NCI-H2227 (cell line): ENCODE results near the gene CCDC116.
"Not testable (repeated sequence)": the region's sequence is repeated elsewhere in the genome, so short reads cannot be mapped to it uniquely, and the experiment has no call there.

Experiments
- DNase-seq: peaks from one replicate; lab custom pipeline; 2025; ENCODE audit not compliant: unreplicated experiment; lab: John Stamatoyannopoulos, UW

Gene CCDC116

DNA sequence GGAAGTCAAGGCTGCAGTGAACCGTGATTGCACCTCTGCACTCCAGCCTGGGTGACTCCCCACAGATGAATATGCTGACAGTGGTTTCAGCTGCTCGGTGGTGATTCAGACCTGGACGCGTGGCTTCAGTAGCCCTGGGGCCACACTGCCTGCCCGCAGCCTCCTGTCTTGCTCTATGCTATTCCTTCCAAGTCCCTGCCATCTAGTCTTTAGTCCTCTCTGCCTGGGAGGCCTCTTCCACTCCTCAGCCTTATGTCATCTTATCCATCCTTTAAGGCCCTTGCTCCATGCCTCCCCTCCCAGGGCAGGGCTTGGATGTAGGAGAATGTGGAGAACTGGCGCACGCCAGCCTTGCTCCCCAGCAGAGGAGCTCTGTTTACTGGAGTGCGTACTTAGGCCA lies 25.8 kb upstream of the CCDC116 start:
- no peak for DNase-seq

DNA sequence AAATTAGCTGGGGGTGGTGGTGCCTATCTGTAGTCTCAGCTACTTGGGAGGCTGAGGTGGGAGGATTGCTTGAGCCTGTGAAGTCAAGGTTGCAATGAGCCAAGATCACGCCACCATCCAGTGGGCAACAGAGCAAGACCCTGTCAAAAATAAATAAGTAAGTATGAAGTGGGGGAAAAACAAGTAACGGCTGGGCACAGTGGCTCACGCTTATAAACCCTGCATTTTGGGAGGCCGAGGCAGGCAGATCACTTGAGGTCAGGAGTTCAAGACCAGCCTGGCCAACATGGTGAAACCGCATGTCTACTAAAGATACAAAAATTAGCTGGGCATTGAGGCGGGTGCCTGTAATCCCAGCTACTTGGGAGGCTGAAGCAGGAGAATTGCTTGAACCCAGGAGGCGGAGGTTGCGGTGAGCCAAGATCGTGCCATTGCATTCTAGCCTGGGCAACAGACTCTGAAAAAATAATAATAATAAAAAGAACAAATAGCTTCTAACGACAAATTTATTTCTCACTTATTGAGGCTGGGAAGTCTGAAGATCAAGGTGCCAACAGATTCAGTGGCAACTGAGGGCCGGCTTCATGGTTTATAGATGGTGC lies 22.9 kb upstream of the CCDC116 start:
- not testable (repeated sequence) for DNase-seq

DNA sequence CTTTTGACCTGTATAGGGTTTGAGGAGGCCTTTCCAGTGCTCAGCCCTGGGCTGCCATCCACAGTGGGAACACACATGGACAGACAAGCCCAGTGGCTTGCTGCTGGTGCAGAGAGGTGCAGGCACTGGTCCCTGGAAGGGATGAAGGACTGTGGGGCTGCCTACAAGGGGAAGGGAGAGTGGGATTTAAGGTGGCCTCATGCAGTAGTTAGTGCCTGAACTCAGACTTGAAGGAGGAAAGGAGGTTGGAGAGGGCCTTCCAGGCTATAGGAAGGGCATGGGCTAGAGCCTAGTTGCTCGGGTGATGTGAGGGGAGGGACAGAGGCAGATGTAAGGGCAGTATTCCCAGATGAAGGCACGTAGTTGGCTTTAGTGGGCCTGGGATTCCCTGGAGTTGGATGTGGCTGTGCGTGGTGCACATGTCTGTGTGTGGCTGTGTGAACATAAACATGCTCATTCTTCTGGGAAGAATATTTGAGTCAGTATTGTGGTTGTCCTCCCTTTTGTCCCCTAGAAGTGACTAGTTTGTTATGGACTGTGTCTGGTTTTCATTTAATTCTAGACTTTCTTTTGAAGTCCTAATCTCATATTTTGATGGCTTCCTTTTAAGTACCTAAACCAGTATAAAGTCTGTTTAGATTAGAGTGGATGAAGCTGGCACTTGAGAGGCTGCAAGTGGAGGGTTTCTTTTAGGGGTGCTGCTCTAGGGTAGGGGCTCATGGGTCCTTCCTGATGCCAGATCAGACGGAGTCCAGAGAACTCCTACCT lies 21.2 kb upstream of the CCDC116 start:
- no peak for DNase-seq

DNA sequence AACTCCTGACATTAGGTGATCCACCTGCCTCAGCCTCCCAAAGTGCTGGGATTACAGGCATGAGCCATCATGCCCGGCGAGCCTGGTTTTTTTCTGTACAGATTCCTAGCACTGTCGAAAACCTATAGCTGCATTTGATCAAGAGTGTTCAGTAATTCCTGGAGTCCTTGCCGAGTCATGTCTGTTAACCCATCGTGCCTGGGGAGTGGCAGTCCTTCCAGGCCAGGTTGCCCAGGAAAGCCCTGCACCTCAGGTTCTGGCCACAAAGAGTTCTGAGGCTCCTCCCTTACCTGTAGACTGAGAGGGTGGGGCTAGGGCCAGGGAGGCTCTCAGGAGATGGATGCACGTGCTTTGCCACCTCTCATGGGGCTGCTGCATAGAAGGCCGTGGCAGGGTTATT lies 19.7 kb upstream of the CCDC116 start:
- no peak for DNase-seq

DNA sequence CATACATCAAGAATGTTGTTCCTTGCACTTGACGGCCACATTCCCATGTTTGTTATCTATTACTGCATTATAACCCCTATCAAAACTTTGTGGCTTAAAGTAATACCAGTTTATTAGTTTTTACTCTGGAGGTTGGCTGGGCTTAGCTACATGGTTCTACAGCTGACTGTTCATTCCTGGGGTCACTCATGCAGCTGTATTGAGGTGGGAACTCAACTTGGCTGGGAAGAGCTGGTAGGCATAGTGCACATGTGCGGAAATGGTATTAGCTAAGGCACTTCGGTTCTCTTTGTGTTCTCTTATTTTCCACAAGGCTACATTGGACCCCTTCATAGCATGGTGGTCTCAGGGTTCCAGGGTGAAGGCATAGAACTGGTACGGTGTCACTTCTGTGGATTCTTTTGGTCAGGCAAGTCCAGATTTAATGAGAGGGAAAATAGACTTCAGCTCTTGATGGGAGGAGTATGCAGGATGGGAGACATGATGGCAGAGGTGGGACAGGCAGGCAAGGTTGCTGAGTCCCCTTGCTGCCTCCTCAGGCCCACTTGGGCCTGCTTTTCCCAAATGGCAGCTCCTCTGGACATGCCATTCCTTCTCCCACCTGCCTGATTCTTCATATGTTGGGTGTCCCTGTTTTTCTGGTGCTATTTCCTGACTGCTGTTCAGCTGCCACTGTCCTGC lies 18.9 kb upstream of the CCDC116 start:
- no peak for DNase-seq

DNA sequence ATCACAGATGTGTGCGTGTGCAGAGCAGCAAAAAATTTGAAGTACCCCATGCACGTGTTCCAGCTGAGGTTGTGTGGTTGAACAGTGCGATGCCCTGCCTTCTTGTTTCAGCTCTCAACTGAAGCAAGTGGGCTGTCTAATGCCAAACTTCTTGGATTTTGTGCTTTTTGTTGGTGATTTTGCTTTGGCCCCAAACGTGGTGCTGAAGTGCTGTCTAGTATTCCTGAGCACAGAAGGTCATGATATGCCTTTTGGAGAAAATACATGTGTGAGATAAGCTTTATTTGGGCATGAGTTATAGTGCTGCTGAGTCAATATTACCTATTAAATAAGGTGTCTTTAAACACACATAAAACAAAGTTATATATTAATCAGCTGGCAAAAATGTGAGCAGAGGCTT lies 16.8 kb upstream of the CCDC116 start:
- no peak for DNase-seq

DNA sequence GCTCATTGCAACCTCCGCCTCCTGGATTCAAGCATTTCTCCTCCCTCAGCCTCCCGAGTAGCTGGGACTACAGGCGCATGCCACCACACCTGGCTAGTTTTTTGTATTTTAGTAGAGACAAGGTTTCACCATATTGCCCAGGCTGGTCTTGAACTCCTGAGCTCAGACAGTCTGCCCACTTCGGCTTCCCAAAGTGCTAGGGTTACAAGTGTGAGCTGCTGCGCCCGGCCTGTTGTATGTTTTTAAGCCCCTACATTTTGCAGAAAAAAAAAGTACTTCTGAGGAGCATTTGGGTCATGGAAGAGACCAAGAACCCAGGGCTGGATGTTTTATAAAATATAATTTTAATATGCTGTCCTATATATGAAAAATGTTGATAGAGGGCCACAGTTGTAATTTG lies 15.2 kb upstream of the CCDC116 start:
- DNase-seq: not testable (repeated sequence)

DNA sequence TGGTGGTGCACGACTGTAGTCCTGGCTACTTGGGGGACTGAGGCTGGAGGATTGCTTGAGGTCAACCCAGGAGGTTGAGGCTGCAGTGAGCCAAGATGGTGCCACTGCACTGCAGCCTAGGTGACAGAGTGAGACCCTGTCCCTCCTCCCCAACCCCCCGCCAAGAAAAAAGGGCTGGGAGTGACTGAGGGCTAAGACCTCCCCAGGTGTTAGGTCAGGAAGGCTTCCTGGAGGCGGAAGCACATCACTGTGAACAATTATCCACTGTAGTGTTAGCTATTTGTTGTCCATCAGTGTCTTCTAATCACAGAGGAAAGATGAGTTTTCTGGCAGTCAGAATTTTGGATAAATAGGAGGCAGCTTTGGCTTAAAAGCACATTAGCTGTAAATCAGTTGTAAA lies 11.5 kb upstream of the CCDC116 start:
- DNase-seq: no peak

DNA sequence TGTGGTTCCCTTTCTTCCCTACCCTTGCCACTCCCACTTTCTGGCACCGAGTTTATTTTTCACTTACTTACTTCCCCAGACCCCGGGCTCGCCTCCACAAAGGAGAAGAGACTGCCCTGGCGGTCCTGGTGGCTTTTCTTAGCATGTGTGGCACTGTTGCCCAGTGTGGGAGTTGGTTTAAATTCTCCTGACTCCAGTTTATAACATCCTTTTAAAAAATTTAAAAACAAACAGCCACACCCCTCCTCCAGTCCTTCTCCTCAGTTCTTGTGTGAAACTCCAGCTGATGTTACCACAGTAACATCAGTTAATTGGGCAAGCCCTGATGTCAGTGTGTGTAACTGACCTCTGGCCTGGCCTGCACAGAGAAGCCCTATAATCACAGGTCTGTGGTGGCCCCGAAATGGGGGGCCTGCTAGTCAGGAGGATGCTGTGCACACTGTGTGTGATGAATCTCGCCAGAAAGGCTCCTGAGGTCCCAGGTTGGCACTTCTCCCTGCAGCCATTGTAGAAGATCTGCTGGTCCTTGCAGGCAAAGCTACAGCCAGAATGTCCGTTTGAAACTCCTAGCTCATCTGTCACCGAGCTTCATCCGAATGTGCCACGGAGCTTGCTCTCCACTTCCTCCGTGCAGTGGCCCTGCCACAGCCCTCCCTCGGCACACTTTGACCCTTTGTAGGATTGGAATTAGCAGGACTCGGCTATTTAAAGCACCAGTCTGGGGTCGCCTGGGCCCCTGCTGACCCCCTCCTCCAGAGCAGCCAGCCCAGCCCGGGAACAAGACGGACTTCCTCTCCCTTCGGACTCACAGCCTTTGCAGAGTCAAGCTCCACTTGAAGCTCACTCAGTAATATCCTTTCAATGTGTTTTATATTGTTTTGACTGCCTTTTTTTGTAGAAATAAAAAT lies 10.3 kb upstream of the CCDC116 start:
- no peak for DNase-seq

DNA sequence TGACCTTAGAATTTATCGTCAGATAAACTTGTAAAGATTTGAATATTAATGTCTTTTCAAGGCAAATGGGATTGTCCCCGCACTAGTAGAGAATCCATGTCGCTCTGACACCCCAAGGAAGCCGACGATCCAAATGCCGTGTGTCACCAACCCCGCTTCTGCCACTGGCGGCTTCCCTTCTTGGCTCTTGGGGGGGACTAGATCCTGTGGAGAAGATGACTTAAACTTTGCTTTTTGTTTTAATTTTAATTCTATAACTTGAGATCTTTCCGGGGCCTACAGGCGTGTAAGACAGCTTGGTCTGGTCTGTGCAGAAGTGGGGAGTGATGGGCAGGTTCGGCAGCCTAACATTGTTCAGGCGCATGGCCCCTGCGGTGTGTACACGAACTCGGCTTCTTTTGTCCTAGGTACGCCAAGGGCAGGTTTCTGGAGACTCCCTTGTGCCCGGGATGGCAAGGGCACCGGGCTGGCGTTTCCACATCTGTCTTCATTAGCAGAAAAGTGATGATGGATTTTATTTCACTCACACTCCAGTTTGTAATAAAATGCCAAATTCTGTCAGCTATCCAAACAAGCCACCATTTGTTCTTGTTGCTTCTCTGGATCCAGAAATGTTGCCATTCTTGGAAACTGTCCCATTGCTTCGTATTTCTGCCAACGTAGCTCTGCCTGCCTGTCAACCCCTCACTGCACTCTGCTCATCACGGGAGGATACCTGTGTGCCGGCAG lies 9.5 kb upstream of the CCDC116 start:
- DNase-seq: no peak

DNA sequence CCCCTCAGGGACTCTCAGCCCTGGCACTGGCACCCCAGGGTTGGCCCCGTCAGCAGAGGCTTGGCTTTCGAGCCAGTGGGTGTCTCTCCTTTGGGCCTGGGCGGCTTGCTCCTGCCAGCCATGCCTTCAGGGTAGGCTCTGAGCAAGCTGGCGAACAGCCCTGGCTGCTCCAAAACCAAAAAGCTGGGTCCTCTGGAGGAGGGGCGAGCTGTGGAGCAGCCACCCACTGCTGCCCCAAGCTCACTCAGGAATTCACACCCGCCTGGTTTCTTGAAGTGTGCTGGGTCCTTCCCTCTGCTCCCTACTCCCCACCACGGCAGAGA lies 9.0 kb upstream of the CCDC116 start:
- DNase-seq: no peak

DNA sequence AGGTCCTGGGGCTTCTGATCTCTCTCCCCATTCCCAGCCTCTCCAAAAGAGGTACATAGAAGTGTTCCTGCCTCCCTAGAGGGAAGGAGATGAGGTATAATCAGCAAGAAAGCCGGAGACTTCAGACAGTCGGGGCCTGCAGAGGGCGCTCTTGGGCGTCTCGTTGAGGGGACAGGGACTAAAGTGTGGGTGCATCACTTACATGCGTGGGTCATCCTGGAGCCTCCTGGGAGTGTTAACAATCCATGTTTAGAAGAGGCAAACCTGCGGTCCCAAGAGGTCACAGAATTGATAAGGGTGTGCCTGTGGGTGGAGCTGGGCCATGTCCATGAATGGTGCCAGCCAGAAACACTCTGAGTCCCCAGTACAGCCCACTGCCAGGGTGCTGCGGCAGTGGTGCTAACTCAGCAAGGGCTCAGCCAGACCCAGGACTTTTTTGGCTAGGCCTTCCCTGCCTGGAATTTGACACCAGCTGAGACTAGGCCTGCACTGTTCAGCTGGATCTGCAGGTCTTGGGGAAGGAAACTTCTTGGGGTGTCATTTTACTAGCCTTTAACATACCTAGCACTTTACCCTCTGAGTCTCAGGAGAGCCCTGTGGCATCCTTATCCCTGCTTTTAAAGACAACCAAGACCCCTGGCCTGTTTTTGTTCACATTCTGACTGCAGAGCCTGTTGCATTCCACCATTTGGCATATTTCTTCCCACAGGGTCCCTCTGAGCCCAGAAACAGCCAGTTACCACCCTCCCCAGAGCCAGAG lies 8.3 kb upstream of the CCDC116 start:
- DNase-seq: peak; percentile 29

DNA sequence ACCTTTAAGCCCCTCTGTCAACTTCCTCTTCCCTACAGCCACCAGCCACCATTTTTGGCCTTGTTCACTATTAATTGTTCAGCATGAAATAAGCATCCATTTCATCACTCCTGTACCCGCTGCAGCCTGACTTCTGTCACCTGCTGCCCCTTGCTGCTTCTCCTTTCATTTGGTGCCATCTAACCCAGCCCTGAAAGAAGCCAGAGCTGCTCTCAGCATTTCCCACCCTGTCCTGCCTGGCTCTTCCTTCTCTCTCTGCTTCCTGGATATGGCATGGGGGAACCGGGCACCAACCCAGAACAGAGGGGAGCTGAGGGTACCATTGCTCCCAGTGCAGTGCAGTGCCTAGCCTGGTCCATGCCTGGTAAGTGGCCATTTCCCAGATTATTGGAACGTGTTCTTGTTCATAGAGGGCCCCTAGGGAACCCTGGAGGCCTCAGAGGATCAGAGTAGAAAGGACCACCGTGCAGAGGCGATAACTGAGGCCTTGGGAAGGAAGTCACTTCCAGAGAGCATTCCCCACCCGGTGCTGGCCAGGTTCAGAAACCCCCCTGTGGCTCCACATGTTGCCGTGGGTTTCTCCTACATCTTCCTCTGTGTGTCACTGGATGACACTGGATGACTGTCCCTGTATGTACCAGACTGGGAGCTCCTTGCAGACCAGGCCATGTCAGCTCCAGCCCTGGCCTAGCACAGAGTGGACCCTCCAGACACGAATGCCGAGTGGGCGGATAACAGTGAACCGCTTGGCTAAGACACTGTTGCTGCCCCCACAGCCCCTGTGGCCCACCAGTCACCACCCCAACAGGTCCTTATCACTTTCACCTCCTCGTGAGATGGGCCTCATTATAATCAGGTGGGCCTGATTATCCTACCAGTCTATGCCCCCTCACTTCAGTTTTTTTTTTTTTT lies 7.4 kb upstream of the CCDC116 start:
- no peak for DNase-seq

DNA sequence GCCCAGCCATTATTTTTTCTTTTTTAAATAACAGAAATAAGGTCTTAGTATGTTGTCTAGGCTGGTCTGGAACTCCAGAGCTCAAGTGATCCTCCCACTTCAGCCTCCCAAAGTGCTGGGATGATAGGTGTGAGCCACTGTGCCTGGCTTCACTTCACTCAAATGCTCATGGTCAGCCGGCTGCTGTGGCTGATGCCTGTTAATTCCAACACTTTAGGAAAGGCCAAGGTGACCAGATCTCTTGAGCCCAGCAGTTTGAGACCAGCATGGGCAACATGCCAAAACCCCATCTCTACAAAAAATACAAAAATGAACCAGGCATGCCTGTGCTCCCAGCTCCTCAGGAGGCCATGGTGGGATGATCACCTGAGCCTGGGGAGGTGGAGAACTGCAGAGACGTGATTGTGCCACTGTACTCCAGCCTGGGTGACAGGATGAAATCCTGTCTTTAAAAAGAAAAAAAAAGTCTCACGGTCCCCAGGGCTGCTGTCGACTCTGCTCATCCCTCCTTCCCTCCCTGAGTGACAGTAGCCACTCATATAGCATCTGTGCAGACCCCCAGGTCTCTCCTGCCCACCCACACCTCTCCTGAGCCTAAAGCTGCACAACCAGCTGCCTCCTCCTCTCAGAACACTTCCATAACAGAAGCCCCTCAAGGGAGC lies 6.4 kb upstream of the CCDC116 start:
- no peak for DNase-seq

DNA sequence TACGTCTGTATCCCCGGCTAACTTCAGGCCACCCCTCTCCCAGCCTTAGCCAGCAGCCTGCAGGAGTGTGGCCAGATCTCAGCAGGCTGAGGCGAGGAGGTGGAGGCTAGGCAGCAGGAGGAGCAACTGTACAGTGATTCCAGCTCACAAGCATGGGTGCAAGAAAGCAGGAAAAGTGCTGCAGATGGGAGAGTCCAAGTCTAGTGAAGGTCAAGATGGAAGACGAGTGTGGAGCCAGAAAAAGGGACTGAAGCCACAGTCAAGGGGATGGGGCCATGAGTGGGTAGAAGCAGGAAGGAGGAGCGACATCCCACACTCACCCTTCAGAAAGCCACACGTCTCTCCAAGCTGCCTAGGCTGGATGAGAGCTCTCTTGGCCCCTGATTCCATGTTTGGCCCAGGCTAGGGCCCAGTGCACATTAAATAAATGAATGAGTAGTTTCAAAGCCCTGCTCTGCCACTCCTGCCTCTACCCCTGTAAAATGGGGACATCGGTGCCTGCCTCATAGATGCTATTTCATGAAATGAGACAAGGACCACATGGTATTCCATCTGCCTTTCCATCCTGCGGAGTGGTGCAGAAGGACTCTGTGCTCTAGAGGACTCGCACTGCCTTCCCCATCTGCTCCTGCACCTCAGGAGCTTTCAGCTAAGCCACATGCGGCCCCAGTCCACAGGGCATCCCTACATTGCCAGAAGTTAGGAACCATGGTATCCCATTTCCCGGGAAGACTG lies 5.7 kb upstream of the CCDC116 start:
- DNase-seq: no peak

DNA sequence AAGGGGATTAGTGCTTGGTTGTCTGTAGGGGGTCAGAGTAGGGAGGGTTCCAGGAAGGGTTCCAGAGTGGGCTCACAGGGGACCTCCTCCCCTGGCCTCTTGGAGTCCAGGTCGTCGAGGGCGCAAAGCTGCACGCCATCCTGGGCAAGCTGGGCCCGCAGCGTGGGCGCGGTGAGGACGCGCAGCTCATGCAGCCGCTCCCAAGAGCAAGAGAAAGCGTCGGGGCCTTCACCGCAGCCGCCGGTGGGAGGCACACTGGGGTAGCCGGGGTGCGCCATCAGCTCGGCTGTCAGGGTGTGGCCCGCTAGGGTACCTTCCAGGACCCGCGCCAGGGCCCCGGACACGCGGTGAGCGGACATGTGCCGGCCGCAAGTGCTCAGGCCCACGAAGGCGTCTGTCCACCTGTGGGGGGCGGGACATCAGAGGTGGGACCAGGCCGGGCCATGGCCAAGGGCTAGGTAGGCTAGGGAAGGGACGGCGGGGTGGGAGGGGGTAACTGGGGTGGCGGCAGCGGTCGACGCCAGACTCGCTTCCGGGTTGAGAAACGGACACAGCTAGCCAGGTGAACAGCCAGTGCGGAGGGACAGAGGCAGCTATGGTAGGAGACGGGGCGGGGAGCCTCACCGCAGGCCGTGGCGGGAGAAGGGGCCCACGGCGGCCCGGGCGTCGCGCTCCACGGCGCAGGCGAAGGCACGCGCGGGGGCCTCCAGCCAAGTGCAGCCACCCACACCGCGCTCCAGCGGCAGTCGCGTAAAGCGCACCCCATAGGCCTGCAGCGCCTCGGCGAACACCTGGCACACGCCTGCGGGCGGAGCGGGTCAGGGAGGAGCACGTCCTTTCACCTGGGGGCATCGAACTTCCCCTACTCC lies 3.9 kb upstream of the CCDC116 start:
- DNase-seq: no peak
